HepG2 (cell line): ENCODE results near the gene RGS11. TPM values are rescaled to one million over a fixed set of nuclear protein-coding genes. Genes with fewer than 3 reads are reported as not detected.

Experiments used
- ATAC-seq: fragments of 200-7000 bp; cut with Tn5 transposase; 3 replicates; pipeline ENCODE4 v1.9.1; 2020; ENCODE audit warnings: mild to moderate bottlenecking, moderate library complexity
- BruUV-seq: library from RNA; stranded (reverse); fragments of 400-500 nt; replicated peaks from 2 replicates; lab custom pipeline; 2021; lab: Mats Ljungman, UMichigan
- CTCF ChIA-PET: fragments of 300-600 bp; formaldehyde crosslinking; extraction: SDS; loops from one replicate; lab custom pipeline; 2021; ENCODE audit warnings: low total read pairs, inconsistent platforms, low intra/inter-chr PET ratio; lab: Yijun Ruan, JAX
- POLR2A ChIA-PET: fragments of 350-600 bp; sonication (Branson Sonifier 250); formaldehyde crosslinking; loops from one replicate; lab custom pipeline; 2020; ENCODE audit warnings: antibody characterized with exemption, inconsistent platforms; lab: Yijun Ruan, JAX
- DNase-seq: peaks from one replicate; pipeline ENCODE4 v3.0.0-alpha.2; 2015; ENCODE audit warnings: low spot score
- FAIRE-seq: peaks from 3 replicates; lab custom pipeline; 2011; peaks lifted over from hg19 to GRCh38; lab: Jason Lieb, UNC
- H2AFZ ChIP-seq: one replicate; pipeline ENCODE4 v1.6.1; 2011; ENCODE audit warnings: low read length, inconsistent platforms
- H3K27ac ChIP-seq: fragments of 300-600 bp; 3 replicates; pipeline ENCODE4 v1.8.0; 2011; ENCODE audit warnings: mixed run types, mild to moderate bottlenecking, mixed read lengths, low read length, inconsistent platforms; ENCODE audit not compliant: insufficient read depth; ENCODE audit errors: extremely low read length
- H3K27me3 ChIP-seq, 2 experiments: fragments of 200-600 bp in 1 of 2; 2 replicates in 1 of 2; 3 replicates in 1 of 2; pipeline versions ENCODE4 v1.6.0 to v1.8.0; 2011; ENCODE audit warnings: low read length in 2 of 2, mild to moderate bottlenecking in 2 of 2, moderate library complexity in 2 of 2, inconsistent platforms in 1 of 2; ENCODE audit not compliant: insufficient read depth in 2 of 2, control insufficient read depth in 1 of 2
- H3K36me3 ChIP-seq, 2 experiments: fragments of 200-600 bp in 1 of 2; replicated peaks in 1 of 2; 2 replicates in 1 of 2; 3 replicates in 1 of 2; pipeline versions ENCODE4 v1.5.1 to v1.8.0; 2011; ENCODE audit warnings: low read length in 2 of 2, inconsistent platforms in 1 of 2; ENCODE audit not compliant: insufficient read depth in 2 of 2, control insufficient read depth in 1 of 2
- H3K4me1 ChIP-seq: 2 replicates; pipeline ENCODE4 v1.5.1; 2012; ENCODE audit warnings: low read length, inconsistent platforms; ENCODE audit not compliant: insufficient read depth
- H3K4me2 ChIP-seq: 2 replicates; pipeline ENCODE4 v1.6.0; 2011; ENCODE audit warnings: low read depth, low read length, inconsistent platforms
- H3K4me3 ChIP-seq, 3 experiments: fragments of 200-600 bp in 1 of 3; sonication (generic), shearing (Covaris generic) in 1 of 3; replicated peaks in 1 of 3; 2 replicates each; pipeline ENCODE4 v1.5.1; 2011 to 2016; ENCODE audit warnings: low read length in 3 of 3, inconsistent platforms in 2 of 3, low read depth in 2 of 3, mild to moderate bottlenecking in 2 of 3, control low read depth in 1 of 3, mixed read lengths in 1 of 3; ENCODE audit not compliant: insufficient read depth in 1 of 3
- H3K79me2 ChIP-seq: one replicate; pipeline ENCODE4 v1.6.1; 2011; ENCODE audit warnings: low read length, inconsistent platforms; ENCODE audit not compliant: insufficient read depth
- H3K9ac ChIP-seq: 2 replicates; pipeline ENCODE4 v1.6.0; 2011; ENCODE audit warnings: mild to moderate bottlenecking, low read depth, low read length, inconsistent platforms; ENCODE audit not compliant: insufficient read depth
- H3K9me3 ChIP-seq: 2 replicates; pipeline ENCODE4 v1.5.1; 2012; ENCODE audit warnings: mild to moderate bottlenecking, low read length
- H4K20me1 ChIP-seq: 2 replicates; pipeline ENCODE4 v1.6.0; 2011; ENCODE audit warnings: inconsistent platforms, mild to moderate bottlenecking, low read length, moderate library complexity; ENCODE audit not compliant: insufficient read depth
- AGO2 ChIP-seq: fragments of 200-400 bp; formaldehyde crosslinking; optimal IDR thresholded peaks from 2 replicates; pipeline ENCODE3; 2017; ENCODE audit warnings: mild to moderate bottlenecking, low read depth, low read length, moderate library complexity
- DNMT3B ChIP-seq: conservative IDR thresholded peaks from 2 replicates; pipeline ENCODE4 v1.6.1; 2016; ENCODE audit warnings: missing biosample characterization, control low read depth
- MXI1 ChIP-seq: IDR thresholded peaks from 3 replicates; pipeline ENCODE4 v1.6.1; 2012; ENCODE audit warnings: low read depth, low read length, inconsistent platforms, borderline replicate concordance
- NBN ChIP-seq: fragments of 450-650 bp; conservative IDR thresholded peaks from 2 replicates; pipeline ENCODE4 v1.6.1; 2017
- SRSF9 ChIP-seq: fragments of 200-400 bp; formaldehyde crosslinking; IDR thresholded peaks from 2 replicates; pipeline ENCODE4 v1.6.1; 2018; ENCODE audit warnings: borderline replicate concordance, mild to moderate bottlenecking, low read depth, low read length; ENCODE audit not compliant: insufficient read depth, poor library complexity, severe bottlenecking
- TBL1XR1 ChIP-seq: fragments of 150-350 bp; IDR thresholded peaks from 2 replicates; pipeline ENCODE4 v1.6.1; 2014; ENCODE audit warnings: borderline replicate concordance, low read length; ENCODE audit not compliant: partially characterized antibody
- ZNF329 ChIP-seq: sonication (generic); formaldehyde crosslinking; IDR thresholded peaks from 2 replicates; pipeline ENCODE4 v1.9.0; 2021; ENCODE audit warnings: low read depth, mild to moderate bottlenecking, missing genetic modification reagents
- ZNF383 ChIP-seq: sonication (generic); formaldehyde crosslinking; IDR thresholded peaks from 2 replicates; pipeline ENCODE4 v1.4.0; 2020; ENCODE audit warnings: missing genetic modification reagents, mild to moderate bottlenecking, borderline replicate concordance
- ZNF460 ChIP-seq: sonication (generic); formaldehyde crosslinking; IDR thresholded peaks from 2 replicates; pipeline ENCODE4 v1.5.1; 2020; ENCODE audit warnings: missing genetic modification reagents, mild to moderate bottlenecking, borderline replicate concordance
- ZNF569 ChIP-seq: sonication (generic); formaldehyde crosslinking; IDR thresholded peaks from 2 replicates; pipeline ENCODE4 v1.5.0; 2020; ENCODE audit warnings: mild to moderate bottlenecking, missing genetic modification reagents, moderate library complexity, borderline replicate concordance
- ZNF746 ChIP-seq: sonication (generic); formaldehyde crosslinking; IDR thresholded peaks from 2 replicates; pipeline ENCODE4 v1.8.0; 2022; ENCODE audit warnings: mild to moderate bottlenecking, missing genetic modification reagents
- ZNF816 ChIP-seq: sonication (generic); formaldehyde crosslinking; IDR thresholded peaks from 2 replicates; pipeline ENCODE4 v1.8.0; 2022; ENCODE audit warnings: missing genetic modification reagents, mild to moderate bottlenecking, borderline replicate concordance
- WGBS: methylation state at CpG from one replicate; pipeline ENCODE4 v1.1.6; 2017; ENCODE audit warnings: low lambda C conversion rate; 5-methylcytosine and 5-hydroxymethylcytosine counted together
- in situ Hi-C: cut with HindIII; loops from 2 replicates; pipeline ENCODE4 v1.10.0; 2017; ENCODE audit warnings: low pct_unique_long_range_greater_than_20kb; ENCODE audit not compliant: extremely low pct_ligation_motif_present
- intact Hi-C: fragments of 100-400 bp; cut with micrococcal nuclease; formaldehyde crosslinking; loops from one replicate; pipeline ENCODE4 v1.10.0; 2022; ENCODE audit not compliant: unreplicated experiment
- polyA plus RNA-seq, 8 experiments: library from polyadenylated mRNA; depleted of rRNA in 3 of 8; stranded (reverse) in 7 of 8; unstranded in 1 of 8; fragments of >200 nt; fragmentation: Illumina TruSeq in 4 of 8; extraction: Trizol in 4 of 8; gene quantifications; 2 replicates each; pipeline versions ENCODE4 v1.2.1 to v1.2.3, GENCODE V29; 2011 to 2016; ENCODE audit warnings: low read depth in 4 of 8, missing spikeins in 1 of 8, mixed read lengths in 1 of 8; ENCODE audit not compliant: insufficient read depth in 1 of 8
- total RNA-seq, 5 experiments: library from RNA; depleted of rRNA; stranded (reverse); fragments of >200 nt; fragmentation: Illumina TruSeq; extraction: Trizol; gene quantifications; 2 replicates each; pipeline ENCODE4 v1.2.3, GENCODE V29; 2016; ENCODE audit warnings: low read depth in 1 of 5
- TF ChIP-seq, protein P1 (sequence below): sonication (generic); formaldehyde crosslinking; IDR thresholded peaks from 2 replicates; pipeline ENCODE4 v1.4.0; 2020; ENCODE audit warnings: missing genetic modification reagents
- TF ChIP-seq, protein P2 (sequence below): sonication (generic); formaldehyde crosslinking; IDR thresholded peaks from 2 replicates; pipeline ENCODE4; 2020; ENCODE audit warnings: missing genetic modification reagents, mild to moderate bottlenecking, borderline replicate concordance

Gene RGS11
- total and polyA plus RNA-seq, 2 of the 13 experiments (the other 11 are each of a cell fraction or from before 2014, with no cell fraction given), result 0.11 TPM; not detected in 1

- no peaks in the 10 kb centered on the region for H3K9me3 ChIP-seq
- no peak overlapping the region for H3K4me2 ChIP-seq
- no peaks in the 10 kb centered on the region for H3K79me2 ChIP-seq
- no peak overlapping the region for H3K4me3 ChIP-seq
- H4K20me1 ChIP-seq, result peaks cover 7% of the 10 kb centered on the region; the same call in 1 of the 2 replicates
- TF ChIP-seq MXI1 (no peak), ZNF329 (no peak), ZNF816 (CRISPR knock-in tag) (no peak), TBL1XR1 (no peak), ZNF460 (CRISPR knock-in tag) (no peak), ZNF569 (CRISPR knock-in tag) (no peak), AGO2 (no peak), NBN (no peak), ZNF383 (CRISPR knock-in tag) (no peak), ZNF746 (no peak), DNMT3B (CRISPR knock-in tag) (no peak), SRSF9 (no peak)
- TF ChIP-seq, protein P1, sequence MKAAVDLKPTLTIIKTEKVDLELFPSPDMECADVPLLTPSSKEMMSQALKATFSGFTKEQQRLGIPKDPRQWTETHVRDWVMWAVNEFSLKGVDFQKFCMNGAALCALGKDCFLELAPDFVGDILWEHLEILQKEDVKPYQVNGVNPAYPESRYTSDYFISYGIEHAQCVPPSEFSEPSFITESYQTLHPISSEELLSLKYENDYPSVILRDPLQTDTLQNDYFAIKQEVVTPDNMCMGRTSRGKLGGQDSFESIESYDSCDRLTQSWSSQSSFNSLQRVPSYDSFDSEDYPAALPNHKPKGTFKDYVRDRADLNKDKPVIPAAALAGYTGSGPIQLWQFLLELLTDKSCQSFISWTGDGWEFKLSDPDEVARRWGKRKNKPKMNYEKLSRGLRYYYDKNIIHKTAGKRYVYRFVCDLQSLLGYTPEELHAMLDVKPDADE, result no peak
- TF ChIP-seq, protein P2, sequence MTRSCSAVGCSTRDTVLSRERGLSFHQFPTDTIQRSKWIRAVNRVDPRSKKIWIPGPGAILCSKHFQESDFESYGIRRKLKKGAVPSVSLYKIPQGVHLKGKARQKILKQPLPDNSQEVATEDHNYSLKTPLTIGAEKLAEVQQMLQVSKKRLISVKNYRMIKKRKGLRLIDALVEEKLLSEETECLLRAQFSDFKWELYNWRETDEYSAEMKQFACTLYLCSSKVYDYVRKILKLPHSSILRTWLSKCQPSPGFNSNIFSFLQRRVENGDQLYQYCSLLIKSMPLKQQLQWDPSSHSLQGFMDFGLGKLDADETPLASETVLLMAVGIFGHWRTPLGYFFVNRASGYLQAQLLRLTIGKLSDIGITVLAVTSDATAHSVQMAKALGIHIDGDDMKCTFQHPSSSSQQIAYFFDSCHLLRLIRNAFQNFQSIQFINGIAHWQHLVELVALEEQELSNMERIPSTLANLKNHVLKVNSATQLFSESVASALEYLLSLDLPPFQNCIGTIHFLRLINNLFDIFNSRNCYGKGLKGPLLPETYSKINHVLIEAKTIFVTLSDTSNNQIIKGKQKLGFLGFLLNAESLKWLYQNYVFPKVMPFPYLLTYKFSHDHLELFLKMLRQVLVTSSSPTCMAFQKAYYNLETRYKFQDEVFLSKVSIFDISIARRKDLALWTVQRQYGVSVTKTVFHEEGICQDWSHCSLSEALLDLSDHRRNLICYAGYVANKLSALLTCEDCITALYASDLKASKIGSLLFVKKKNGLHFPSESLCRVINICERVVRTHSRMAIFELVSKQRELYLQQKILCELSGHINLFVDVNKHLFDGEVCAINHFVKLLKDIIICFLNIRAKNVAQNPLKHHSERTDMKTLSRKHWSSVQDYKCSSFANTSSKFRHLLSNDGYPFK (CRISPR knock-in tag), result no peak
- H3K9ac ChIP-seq, result no peak overlapping the region
- peaks cover 17 to 66% of the 10 kb centered on the region in 2 experiments for H3K36me3 ChIP-seq
- H3K27ac ChIP-seq, result no peak overlapping the region
- intact Hi-C loops, result no loop called here
- ChIA-PET POLR2A (no interaction called here), CTCF (no interaction called here)
- WGBS, result 96% methylated on average over 19 of the region's 19 CpGs
- DNase-seq (no peak), ATAC-seq (no peak), FAIRE-seq (no peak)
- H3K27me3 ChIP-seq, result no peaks in the 10 kb centered on the region
- no TSS peak for BruUV-seq
- in situ Hi-C loops, result no loop called here
- no peak overlapping the region for H2AFZ ChIP-seq
- H3K4me1 ChIP-seq, result no peaks in the 10 kb centered on the region
Measured at GRCh38 chr16:305916-306626, 30.3 kb upstream of the RGS11 start.
